HL-60 (cell line): ENCODE results near the gene CUL1.

Experiments used
- DNase-seq, 2 experiments: peaks; one replicate each; pipeline ENCODE4 v3.0.0-alpha.2; 2010 to 2020; ENCODE audit warnings: low read depth in 1 of 2, low spot score in 1 of 2
- H3K27ac ChIP-seq: fragments of 250-450 bp; sonication (Bioruptor Pico); replicated peaks from 2 replicates; pipeline ENCODE4 v1.5.1; 2020; ENCODE audit warnings: mild to moderate bottlenecking, moderate library complexity
- H3K27me3 ChIP-seq: fragments of 250-450 bp; sonication (Bioruptor Pico); 2 replicates; pipeline ENCODE4 v1.5.1; 2021; ENCODE audit warnings: mild to moderate bottlenecking, moderate library complexity; ENCODE audit not compliant: insufficient read depth, poor library complexity, severe bottlenecking
- H3K4me3 ChIP-seq: replicated peaks from 2 replicates; pipeline ENCODE4 v1.5.1; 2011; ENCODE audit warnings: mild to moderate bottlenecking, control low read depth, low read length; ENCODE audit not compliant: insufficient read depth
- CTCF ChIP-seq: IDR thresholded peaks from one replicate; pipeline ENCODE4 v1.5.1; 2011; ENCODE audit warnings: low read length, control low read depth, inconsistent platforms; ENCODE audit not compliant: insufficient read depth
- GABPA ChIP-seq: IDR thresholded peaks from 2 replicates; pipeline ENCODE4 v1.6.1; 2012; ENCODE audit warnings: low read depth
- POLR2AphosphoS5 ChIP-seq: IDR thresholded peaks from 2 replicates; pipeline ENCODE4 v1.6.1; 2012; ENCODE audit warnings: low read depth
- REST ChIP-seq: IDR thresholded peaks from 2 replicates; pipeline ENCODE4 v1.6.1; 2012; ENCODE audit warnings: low read depth; ENCODE audit not compliant: insufficient replicate concordance
- SPI1 ChIP-seq: IDR thresholded peaks from 2 replicates; pipeline ENCODE4 v1.6.1; 2012; ENCODE audit warnings: low read depth, mild to moderate bottlenecking, borderline replicate concordance

Gene CUL1

GRCh38 chr7:148694631-148695030 is 4.1 kb upstream of the CUL1 start:
- TF ChIP-seq REST = no peak
- TF ChIP-seq GABPA = no peak
- TF ChIP-seq SPI1 = no peak
- TF ChIP-seq POLR2AphosphoS5 = no peak
- Histone ChIP-seq H3K27me3 (no peaks in the 10 kb centered on the region), H3K27ac (no peak overlapping the region), H3K4me3 (no peak overlapping the region)
- no peak for DNase-seq

- no peaks in the 10 kb centered on the region for H3K27me3 ChIP-seq
- TF ChIP-seq POLR2AphosphoS5 (no peak), GABPA (no peak), SPI1 (no peak), REST (no peak), CTCF (no peak)
- DNase-seq = no peak
- H3K4me3 ChIP-seq = no peak overlapping the region
- H3K27ac ChIP-seq = no peak overlapping the region
Measured at GRCh38 chr7:148695953-148696352, 2.8 kb upstream of the CUL1 start.

GRCh38 chr7:148696787-148697186 is 1.9 kb upstream of the CUL1 start:
- no peaks in the 10 kb centered on the region for H3K27me3 ChIP-seq
- no peak for TF ChIP-seq POLR2AphosphoS5
- TF ChIP-seq SPI1 = no peak
- H3K4me3 ChIP-seq = no peak overlapping the region
- no peak overlapping the region for H3K27ac ChIP-seq
- DNase-seq = no peak

- no peak for TF ChIP-seq SPI1
- no peak for TF ChIP-seq REST
- TF ChIP-seq GABPA = no peak
- TF ChIP-seq POLR2AphosphoS5 = no peak
- no peak for TF ChIP-seq CTCF
Measured at GRCh38 chr7:148697256-148698006, 1.3 kb upstream of the CUL1 start.

More at GRCh38 chr7:148697256-148698006, 1.3 kb upstream of the CUL1 start:
- no peak for DNase-seq
- Histone ChIP-seq H3K27me3 (no peaks in the 10 kb centered on the region), H3K27ac (peak overlapping the region; percentile 87), H3K4me3 (peak overlapping the region; percentile 55)
